IMR-90 (cell line): ENCODE data around the gene NOSTRIN. TPM values are rescaled to one million over a fixed set of nuclear protein-coding genes. Genes with fewer than 3 reads are reported as not detected.

Experiments
- ATAC-seq: fragments of 200-7000 bp; cut with Tn5 transposase; 2 replicates; pipeline ENCODE4 v1.9.1; 2020; ENCODE audit warnings: low read depth, mild to moderate bottlenecking, moderate library complexity
- BruUV-seq: library from RNA; stranded (reverse); fragments of 400-500 nt; replicated peaks from 2 replicates; lab custom pipeline; 2021; lab: Mats Ljungman, UMichigan
- CTCF ChIA-PET: fragments of 300-600 bp; formaldehyde crosslinking; extraction: SDS; loops from one replicate; lab custom pipeline; 2021; ENCODE audit warnings: antibody characterized with exemption; lab: Yijun Ruan, JAX
- POLR2A ChIA-PET: fragments of 300-600 bp; sonication (Branson Sonifier 250); formaldehyde crosslinking; loops from one replicate; lab custom pipeline; 2022; ENCODE audit warnings: antibody characterized with exemption; ENCODE audit not compliant: unreplicated experiment; lab: Charles Lee
- DNase-seq: peaks from one replicate; pipeline ENCODE4 v3.0.0; 2013
- H2AFZ ChIP-seq: replicated peaks from 2 replicates; pipeline ENCODE3; 2013; ENCODE audit warnings: low read length, mild to moderate bottlenecking; ENCODE audit not compliant: poor library complexity
- H2AK5ac ChIP-seq: 2 replicates; pipeline ENCODE4 v1.6.1; 2013; ENCODE audit warnings: low read depth, low read length, inconsistent platforms
- H2AK9ac ChIP-seq: replicated peaks from 2 replicates; pipeline ENCODE3; 2013; ENCODE audit warnings: mild to moderate bottlenecking, low read depth, low read length, moderate library complexity; ENCODE audit not compliant: poor library complexity
- H2BK120ac ChIP-seq: 2 replicates; pipeline ENCODE4 v1.6.1; 2013; ENCODE audit warnings: low read depth, low read length, inconsistent platforms
- H2BK15ac ChIP-seq: 3 replicates; pipeline ENCODE4 v1.6.1; 2013; ENCODE audit warnings: low read depth, low read length, inconsistent platforms
- H2BK20ac ChIP-seq: 2 replicates; pipeline ENCODE4 v1.6.1; 2013; ENCODE audit warnings: low read depth, mild to moderate bottlenecking, inconsistent platforms, low read length, moderate library complexity
- H2BK5ac ChIP-seq: 2 replicates; pipeline ENCODE4 v1.6.1; 2013; ENCODE audit warnings: mild to moderate bottlenecking, low read depth, low read length, inconsistent platforms; ENCODE audit not compliant: poor library complexity, severe bottlenecking
- H3K14ac ChIP-seq: replicated peaks from 2 replicates; pipeline ENCODE4 v1.6.1; 2013; ENCODE audit warnings: low read depth, low read length, inconsistent platforms
- H3K18ac ChIP-seq: 2 replicates; pipeline ENCODE4 v1.6.1; 2013; ENCODE audit warnings: low read depth, low read length, control low read depth
- H3K23ac ChIP-seq: 2 replicates; pipeline ENCODE4 v1.6.1; 2013; ENCODE audit warnings: low read depth, low read length, inconsistent platforms
- H3K27ac ChIP-seq: 2 replicates; pipeline ENCODE4 v1.5.1; 2013; ENCODE audit warnings: mild to moderate bottlenecking, control low read depth, low read length; ENCODE audit not compliant: insufficient read depth
- H3K27me3 ChIP-seq: 2 replicates; pipeline ENCODE4 v1.6.1; 2013; ENCODE audit warnings: low read length; ENCODE audit not compliant: control insufficient read depth, insufficient read depth
- H3K36me3 ChIP-seq: 2 replicates; pipeline ENCODE4 v1.6.1; 2013; ENCODE audit warnings: low read length, mixed read lengths; ENCODE audit not compliant: control insufficient read depth, insufficient read depth
- H3K4ac ChIP-seq: 2 replicates; pipeline ENCODE4 v1.6.1; 2013; ENCODE audit warnings: low read depth, low read length, inconsistent platforms
- H3K4me1 ChIP-seq: 2 replicates; pipeline ENCODE4 v1.6.1; 2013; ENCODE audit warnings: low read length, mixed read lengths; ENCODE audit not compliant: control insufficient read depth, insufficient read depth
- H3K4me2 ChIP-seq: 2 replicates; pipeline ENCODE4 v1.6.1; 2013; ENCODE audit warnings: low read depth, mild to moderate bottlenecking, control low read depth, low read length, moderate library complexity
- H3K4me3 ChIP-seq: 2 replicates; pipeline ENCODE4 v1.5.1; 2013; ENCODE audit warnings: low read depth, mild to moderate bottlenecking, control low read depth, low read length, moderate library complexity; ENCODE audit not compliant: insufficient read depth
- H3K56ac ChIP-seq: 2 replicates; pipeline ENCODE4 v1.6.1; 2013; ENCODE audit warnings: low read length, inconsistent platforms; ENCODE audit not compliant: insufficient read depth; ENCODE audit errors: extremely low read depth
- H3K79me1 ChIP-seq, 2 experiments: 2 replicates each; pipeline ENCODE4 v1.6.1; 2013; ENCODE audit warnings: low read length in 2 of 2, inconsistent platforms in 1 of 2, low read depth in 1 of 2
- H3K9ac ChIP-seq: 2 replicates; pipeline ENCODE4 v1.6.1; 2013; ENCODE audit warnings: low read depth, low read length, control low read depth
- H3K9me1 ChIP-seq: 2 replicates; pipeline ENCODE4 v1.6.1; 2013; ENCODE audit warnings: low read length, inconsistent platforms; ENCODE audit not compliant: insufficient read depth
- H3K9me3 ChIP-seq: 2 replicates; pipeline ENCODE4 v1.6.1; 2013; ENCODE audit warnings: low read length; ENCODE audit not compliant: control insufficient read depth, insufficient read depth
- H4K20me1 ChIP-seq: 2 replicates; pipeline ENCODE4 v1.6.1; 2013; ENCODE audit warnings: low read length, inconsistent platforms; ENCODE audit not compliant: insufficient read depth
- H4K5ac ChIP-seq: 2 replicates; pipeline ENCODE4 v1.6.1; 2013; ENCODE audit warnings: mild to moderate bottlenecking, low read depth, low read length, control low read depth
- H4K8ac ChIP-seq, 2 experiments: 2 replicates each; pipeline ENCODE4 v1.6.1; 2013; ENCODE audit warnings: low read depth in 2 of 2, low read length in 2 of 2, control low read depth in 1 of 2, inconsistent platforms in 1 of 2
- H4K91ac ChIP-seq: 2 replicates; pipeline ENCODE4 v1.6.1; 2013; ENCODE audit warnings: low read depth, low read length, inconsistent platforms; ENCODE audit not compliant: insufficient read depth
- CEBPB ChIP-seq: IDR thresholded peaks from 2 replicates; pipeline ENCODE4 v1.6.1; 2012; ENCODE audit warnings: low read depth, low read length, improper control_type of control experiment
- CTCF ChIP-seq: conservative IDR thresholded peaks from 2 replicates; pipeline ENCODE4 v1.5.1; 2012; ENCODE audit warnings: mild to moderate bottlenecking, low read depth, low read length, improper control_type of control experiment
- ELK1 ChIP-seq: fragments of 150-350 bp; IDR thresholded peaks from 2 replicates; pipeline ENCODE4 v1.6.1; 2016; ENCODE audit warnings: low read depth, mild to moderate bottlenecking, low read length, moderate library complexity, borderline replicate concordance
- FOS ChIP-seq: fragments of 150-350 bp; IDR thresholded peaks from 2 replicates; pipeline ENCODE4 v1.6.1; 2016; ENCODE audit warnings: low read depth, low read length
- MAFK ChIP-seq: IDR thresholded peaks from 2 replicates; pipeline ENCODE4 v1.6.1; 2012; ENCODE audit warnings: low read depth, low read length, improper control_type of control experiment
- MAZ ChIP-seq: IDR thresholded peaks from 2 replicates; pipeline ENCODE4 v1.6.1; 2012; ENCODE audit warnings: low read depth, mild to moderate bottlenecking, low read length, improper control_type of control experiment, moderate library complexity, borderline replicate concordance
- MXI1 ChIP-seq: IDR thresholded peaks from 2 replicates; pipeline ENCODE4 v1.6.1; 2012; ENCODE audit warnings: low read depth, mild to moderate bottlenecking, low read length, moderate library complexity, borderline replicate concordance
- POLR2A ChIP-seq: IDR thresholded peaks from 2 replicates; pipeline ENCODE4 v1.6.1; 2012; ENCODE audit warnings: mild to moderate bottlenecking, low read depth, low read length
- RAD21 ChIP-seq: IDR thresholded peaks from 2 replicates; pipeline ENCODE4 v1.6.1; 2012; ENCODE audit warnings: low read length, improper control_type of control experiment
- RCOR1 ChIP-seq: IDR thresholded peaks from 2 replicates; pipeline ENCODE4 v1.6.1; 2012; ENCODE audit warnings: mild to moderate bottlenecking, low read length, improper control_type of control experiment; ENCODE audit not compliant: insufficient replicate concordance
- RFX5 ChIP-seq: IDR thresholded peaks from 2 replicates; pipeline ENCODE4 v1.8.0; 2012; ENCODE audit warnings: low read depth, mild to moderate bottlenecking, low read length, moderate library complexity
- SMC3 ChIP-seq: fragments of 150-350 bp; IDR thresholded peaks from 2 replicates; pipeline ENCODE4 v1.6.1; 2016; ENCODE audit warnings: low read depth, mild to moderate bottlenecking, antibody characterized with exemption, low read length, moderate library complexity
- USF2 ChIP-seq: fragments of 150-350 bp; IDR thresholded peaks from 2 replicates; pipeline ENCODE4 v1.6.1; 2017; ENCODE audit warnings: mild to moderate bottlenecking, antibody characterized with exemption, low read length, low read depth
- WGBS, 2 experiments: methylation state at CpG; one replicate each; pipeline versions ENCODE4 v1.1.5 to v1.1.7; 2013; ENCODE audit warnings: missing lambda C conversion rate in 2 of 2; ENCODE audit not compliant: insufficient read length in 1 of 2; ENCODE audit errors: extremely low coverage in 2 of 2; 5-methylcytosine and 5-hydroxymethylcytosine counted together
- dilution Hi-C: fragments of 300-500 bp; cut with HindIII; formaldehyde crosslinking; loops from one replicate; pipeline ENCODE4 v1.14.3; 2018; ENCODE audit warnings: low sequenced_read_pairs; ENCODE audit not compliant: unreplicated experiment
- in situ Hi-C: fragments of 300-500 bp; cut with MboI; formaldehyde crosslinking; loops from 3 replicates; pipeline ENCODE4 v1.14.3; 2019; ENCODE audit warnings: low sequenced_read_pairs, inconsistent platforms, mixed read lengths
- intact Hi-C: fragments of 100-400 bp; cut with micrococcal nuclease; formaldehyde crosslinking; loops from 2 replicates; pipeline ENCODE4 v1.10.0; 2022
- polyA plus RNA-seq, 3 experiments: library from polyadenylated mRNA; depleted of rRNA; stranded (reverse); fragments of >200 nt; gene quantifications; 2 replicates each; pipeline ENCODE4 v1.2.3, GENCODE V29; 2012; ENCODE audit warnings: low replicate concordance in 1 of 3
- total RNA-seq: library from RNA; depleted of rRNA; stranded (reverse); fragments of >200 nt; gene quantifications from 2 replicates; pipeline ENCODE4 v1.2.3, GENCODE V29; 2012

NOSTRIN gene
- total and polyA plus RNA-seq, 2 of the 4 experiments (the other 2 are of a cell fraction): 0.15 to 0.18 TPM

GRCh38 chr2:168753765-168754329, 48.6 kb upstream of the NOSTRIN start:
- ATAC-seq: no peak
- H3K4ac ChIP-seq: no peak overlapping the region
- H2AFZ ChIP-seq: no peak overlapping the region
- H4K20me1 ChIP-seq: no peaks in the 10 kb centered on the region
- H2AK9ac ChIP-seq: no peak overlapping the region
- no peak overlapping the region for H4K8ac ChIP-seq
- no peak overlapping the region for H2BK120ac ChIP-seq
- CTCF ChIA-PET: no interaction called here
- in situ Hi-C loops (no loop called here), intact Hi-C loops (loop anchor here (10.0 kb wide), 1 partner anchor 299 kb away; the partner anchor contains the start of gene CERS6), dilution Hi-C loops (no loop called here)
- no peak overlapping the region for H3K4me2 ChIP-seq
- H2AK5ac ChIP-seq: no peak overlapping the region
- H3K9ac ChIP-seq: no peak overlapping the region
- no peak overlapping the region for H4K5ac ChIP-seq
- H3K56ac ChIP-seq: no peak overlapping the region
- no peak overlapping the region for H2BK5ac ChIP-seq
- no peak overlapping the region for H3K27ac ChIP-seq
- no peak overlapping the region for H4K91ac ChIP-seq
- H3K9me3 ChIP-seq: no peaks in the 10 kb centered on the region
- no peak overlapping the region for H2BK20ac ChIP-seq
- no peaks in the 10 kb centered on the region for H3K27me3 ChIP-seq
- no peak for DNase-seq
- H3K14ac ChIP-seq: no peak overlapping the region
- 100% methylated on average over 1 of the region's 8 CpGs; no CpG with 5 or more reads in 1 of the 2 experiments for whole genome bisulfite sequencing, 2 experiments
- no peaks in the 10 kb centered on the region for H3K36me3 ChIP-seq
- no peaks in the 10 kb centered on the region for H3K9me1 ChIP-seq
- no peaks in the 10 kb centered on the region for H3K4me1 ChIP-seq
- H3K18ac ChIP-seq: no peak overlapping the region
- no peak overlapping the region for H2BK15ac ChIP-seq
- no peaks in the 10 kb centered on the region for H3K79me1 ChIP-seq
- POLR2A ChIA-PET: no interaction called here
- no peak overlapping the region for H3K4me3 ChIP-seq
- no TSS peak for BruUV-seq
- no peak overlapping the region for H3K23ac ChIP-seq
- no peak for TF ChIP-seq RAD21
- TF ChIP-seq CEBPB: no peak
- TF ChIP-seq SMC3: no peak
- no peak for TF ChIP-seq POLR2A
- no peak for TF ChIP-seq MAZ
- TF ChIP-seq CTCF: no peak
- TF ChIP-seq FOS: no peak
- TF ChIP-seq USF2: no peak
- TF ChIP-seq MAFK: no peak
- no peak for TF ChIP-seq RFX5
- no peak for TF ChIP-seq MXI1
- TF ChIP-seq RCOR1: no peak
- no peak for TF ChIP-seq ELK1
